Measurements from ENCODE around the gene GABBR2. TPM values are rescaled to one million over a fixed set of nuclear protein-coding genes. Genes with fewer than 3 reads are reported as not detected.

Gene GABBR2
- total and polyA plus RNA-seq, 12 donors = 0.17 to 9.0 (median 3.7) TPM

DNA sequence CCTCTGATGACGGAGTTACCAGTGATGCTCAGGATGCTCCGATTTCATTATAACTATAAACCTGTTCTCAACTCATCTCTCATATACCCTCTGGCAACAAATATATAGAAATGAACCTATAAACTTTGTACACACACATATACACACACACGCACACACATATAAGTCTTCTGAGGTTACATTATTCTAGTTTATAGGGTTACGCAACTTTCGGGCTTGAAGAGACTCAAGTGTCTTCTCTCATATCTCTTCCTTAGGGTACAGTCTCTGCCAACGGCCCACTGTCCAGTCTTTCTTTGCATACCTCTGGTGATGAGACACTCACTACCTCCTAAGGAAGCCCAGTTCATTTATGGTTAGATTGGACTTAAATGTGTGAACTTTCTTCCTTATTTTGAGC, 383.9 kb downstream of the GABBR2 start:
- intact Hi-C loops (cut with DNase I) = no loop called here
- H3K27ac ChIP-seq = no peak overlapping the region
- 72 to 81% (median 78%) methylated on average over 6 of the region's 6 CpGs for WGBS, 4 donors
- no peaks in the 10 kb centered on the region for H3K9me3 ChIP-seq (replicated peaks in 1 of 3)
- H3K36me3 ChIP-seq (replicated peaks in 1 of 2) = no peaks in the 10 kb centered on the region
- H3K27me3 ChIP-seq = no peaks in the 10 kb centered on the region
- TF ChIP-seq, protein P1, sequence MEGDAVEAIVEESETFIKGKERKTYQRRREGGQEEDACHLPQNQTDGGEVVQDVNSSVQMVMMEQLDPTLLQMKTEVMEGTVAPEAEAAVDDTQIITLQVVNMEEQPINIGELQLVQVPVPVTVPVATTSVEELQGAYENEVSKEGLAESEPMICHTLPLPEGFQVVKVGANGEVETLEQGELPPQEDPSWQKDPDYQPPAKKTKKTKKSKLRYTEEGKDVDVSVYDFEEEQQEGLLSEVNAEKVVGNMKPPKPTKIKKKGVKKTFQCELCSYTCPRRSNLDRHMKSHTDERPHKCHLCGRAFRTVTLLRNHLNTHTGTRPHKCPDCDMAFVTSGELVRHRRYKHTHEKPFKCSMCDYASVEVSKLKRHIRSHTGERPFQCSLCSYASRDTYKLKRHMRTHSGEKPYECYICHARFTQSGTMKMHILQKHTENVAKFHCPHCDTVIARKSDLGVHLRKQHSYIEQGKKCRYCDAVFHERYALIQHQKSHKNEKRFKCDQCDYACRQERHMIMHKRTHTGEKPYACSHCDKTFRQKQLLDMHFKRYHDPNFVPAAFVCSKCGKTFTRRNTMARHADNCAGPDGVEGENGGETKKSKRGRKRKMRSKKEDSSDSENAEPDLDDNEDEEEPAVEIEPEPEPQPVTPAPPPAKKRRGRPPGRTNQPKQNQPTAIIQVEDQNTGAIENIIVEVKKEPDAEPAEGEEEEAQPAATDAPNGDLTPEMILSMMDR (IDR thresholded peaks at IDR 0.05) = no peak
- no peak for TF ChIP-seq POLR2A (IDR thresholded peaks at IDR 0.05)
- no peak for DNase-seq
- no peak overlapping the region for H3K4me3 ChIP-seq
- no peaks in the 10 kb centered on the region for H3K4me1 ChIP-seq (replicated peaks in 1 of 2)

DNA sequence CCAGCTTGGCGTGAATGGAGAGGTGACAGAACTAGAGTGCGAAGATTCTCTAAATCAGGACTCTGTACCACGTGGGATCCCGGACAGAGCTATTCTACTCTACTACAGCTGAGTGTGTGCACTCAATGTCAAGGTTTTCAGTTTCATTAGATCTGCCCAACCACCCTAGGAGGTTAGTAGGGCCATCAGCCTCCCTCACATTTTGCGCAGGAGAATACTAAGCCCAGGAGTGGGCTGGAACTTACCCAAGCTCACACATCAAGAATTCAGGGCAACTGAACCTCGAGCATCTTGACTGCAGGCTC, 385.0 kb downstream of the GABBR2 start:
- Histone ChIP-seq H3K9me3 (replicated peaks in 1 of 3) (no peaks in the 10 kb centered on the region), H3K36me3 (replicated peaks in 1 of 2) (no peaks in the 10 kb centered on the region), H3K4me1 (replicated peaks in 1 of 2) (no peaks in the 10 kb centered on the region), H3K4me3 (no peak overlapping the region), H3K27ac (no peak overlapping the region), H3K27me3 (no peaks in the 10 kb centered on the region)
- no peak for DNase-seq
- 59 to 78% (median 70%) methylated on average over 5 to 6 of the region's 6 CpGs for WGBS, 4 donors
- intact Hi-C loops (cut with DNase I) = no loop called here
- TF ChIP-seq, protein P1 (IDR thresholded peaks at IDR 0.05) = no peak
- TF ChIP-seq POLR2A (IDR thresholded peaks at IDR 0.05) = no peak

DNA sequence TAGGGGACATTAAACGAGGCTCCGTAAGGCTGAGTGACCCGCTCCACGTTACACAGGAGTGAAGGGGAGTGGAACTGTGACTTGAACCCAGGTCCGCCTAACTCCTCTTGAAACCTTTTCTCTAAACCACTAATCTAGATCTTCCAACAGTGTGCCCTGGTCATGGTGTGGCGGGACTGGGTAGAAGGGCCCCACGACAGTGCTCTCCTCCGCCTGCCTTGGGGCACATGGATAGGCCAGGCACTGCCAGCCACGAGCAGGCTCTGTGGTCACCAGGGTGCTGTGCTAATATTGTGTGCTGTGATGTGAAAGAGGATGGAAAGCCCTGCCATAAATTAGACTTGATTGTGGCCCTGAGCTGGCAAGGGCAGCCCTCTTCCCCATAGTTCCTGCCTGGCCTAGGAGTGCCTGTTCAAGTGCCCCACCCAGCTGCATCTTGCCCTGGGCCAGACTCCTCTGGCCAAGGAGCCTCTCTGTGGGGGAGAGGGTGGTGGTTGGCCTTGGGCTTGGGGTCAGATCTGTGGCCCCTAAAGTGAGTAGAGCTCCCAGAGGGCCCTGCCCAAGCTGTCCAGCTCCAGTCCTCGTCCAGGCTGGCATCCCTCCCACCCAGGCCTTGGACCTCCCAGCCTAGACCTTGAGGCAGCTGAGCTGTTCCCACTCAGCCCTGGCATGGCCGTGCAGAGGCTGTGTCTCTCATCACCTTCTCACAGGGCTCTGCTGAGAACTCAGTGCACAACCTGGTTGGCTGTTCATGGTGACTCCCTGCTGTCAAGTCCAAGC, 385.5 kb downstream of the GABBR2 start:
- Histone ChIP-seq H3K4me3 (no peak overlapping the region), H3K4me1 (replicated peaks in 1 of 2) (no peaks in the 10 kb centered on the region), H3K27ac (no peak overlapping the region), H3K27me3 (no peaks in the 10 kb centered on the region), H3K9me3 (replicated peaks in 1 of 3) (no peaks in the 10 kb centered on the region), H3K36me3 (replicated peaks in 1 of 2) (no peaks in the 10 kb centered on the region)
- no peak for TF ChIP-seq POLR2A (IDR thresholded peaks at IDR 0.05)
- TF ChIP-seq, protein P1 (IDR thresholded peaks at IDR 0.05) = no peak
- WGBS, 4 donors = 83 to 97% (median 87%) methylated on average over 7 to 11 of the region's 11 CpGs
- peak in 4 of 7 donors; percentile 41 to 48 (median 46) for DNase-seq
- intact Hi-C loops (cut with DNase I) = no loop called here

DNA sequence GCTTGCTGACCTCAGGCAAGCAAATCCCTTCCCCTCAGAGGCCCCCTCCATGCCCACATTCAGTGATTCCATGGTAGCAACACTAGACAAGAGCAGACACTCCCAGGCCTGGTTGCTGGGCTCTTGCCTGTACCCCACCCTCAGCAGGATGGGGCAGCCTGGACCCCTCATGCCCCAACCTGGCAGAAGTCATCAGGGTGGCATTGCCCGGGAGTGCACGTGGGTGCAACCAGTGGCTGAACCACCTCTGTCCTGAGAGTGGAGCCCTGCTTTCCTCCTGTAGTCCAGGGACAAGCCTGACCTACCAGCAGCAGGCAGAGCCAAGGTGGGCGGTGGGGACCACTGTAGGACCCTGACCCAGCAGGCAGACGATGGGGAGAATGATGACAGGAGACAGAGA, 387.5 kb downstream of the GABBR2 start:
- H3K27ac ChIP-seq = no peak overlapping the region
- intact Hi-C loops (cut with DNase I) = no loop called here
- H3K4me1 ChIP-seq (replicated peaks in 1 of 2) = no peaks in the 10 kb centered on the region
- TF ChIP-seq, protein P1 (IDR thresholded peaks at IDR 0.05) = no peak
- TF ChIP-seq POLR2A (IDR thresholded peaks at IDR 0.05) = no peak
- no peaks in the 10 kb centered on the region for H3K9me3 ChIP-seq (replicated peaks in 1 of 3)
- no peak for DNase-seq
- H3K27me3 ChIP-seq = no peaks in the 10 kb centered on the region
- no peak overlapping the region for H3K4me3 ChIP-seq
- 84 to 92% (median 88%) methylated on average over 2 to 4 of the region's 4 CpGs for WGBS, 4 donors
- H3K36me3 ChIP-seq (replicated peaks in 1 of 2) = no peaks in the 10 kb centered on the region

All from adrenal gland (tissue), 12 donors.